Measurements from ENCODE around the gene RXYLT1.

Gene RXYLT1

GRCh38 chr12:63804746-63805145 lies 25.0 kb downstream of the RXYLT1 start:
- peaks cover 12% of the 10 kb centered on the region for H3K36me3 ChIP-seq (ENCODE audit: low read depth)
- H3K4me1 ChIP-seq (ENCODE audit: insufficient read depth, poor library complexity, severe bottlenecking), result no peaks in the 10 kb centered on the region
- no peak overlapping the region for H3K4me3 ChIP-seq (ENCODE audit: severe bottlenecking)
- H3K27me3 ChIP-seq (ENCODE audit: insufficient read depth, poor library complexity, severe bottlenecking), result no peaks in the 10 kb centered on the region
- no peaks in the 10 kb centered on the region for H3K9me3 ChIP-seq (ENCODE audit: severe bottlenecking)
- ATAC-seq (ENCODE audit: low read depth) (no peak), DNase-seq (ENCODE audit: low spot score) (no peak)
- H3K27ac ChIP-seq (ENCODE audit: poor library complexity, severe bottlenecking), result no peak overlapping the region
- TF ChIP-seq, protein P1, sequence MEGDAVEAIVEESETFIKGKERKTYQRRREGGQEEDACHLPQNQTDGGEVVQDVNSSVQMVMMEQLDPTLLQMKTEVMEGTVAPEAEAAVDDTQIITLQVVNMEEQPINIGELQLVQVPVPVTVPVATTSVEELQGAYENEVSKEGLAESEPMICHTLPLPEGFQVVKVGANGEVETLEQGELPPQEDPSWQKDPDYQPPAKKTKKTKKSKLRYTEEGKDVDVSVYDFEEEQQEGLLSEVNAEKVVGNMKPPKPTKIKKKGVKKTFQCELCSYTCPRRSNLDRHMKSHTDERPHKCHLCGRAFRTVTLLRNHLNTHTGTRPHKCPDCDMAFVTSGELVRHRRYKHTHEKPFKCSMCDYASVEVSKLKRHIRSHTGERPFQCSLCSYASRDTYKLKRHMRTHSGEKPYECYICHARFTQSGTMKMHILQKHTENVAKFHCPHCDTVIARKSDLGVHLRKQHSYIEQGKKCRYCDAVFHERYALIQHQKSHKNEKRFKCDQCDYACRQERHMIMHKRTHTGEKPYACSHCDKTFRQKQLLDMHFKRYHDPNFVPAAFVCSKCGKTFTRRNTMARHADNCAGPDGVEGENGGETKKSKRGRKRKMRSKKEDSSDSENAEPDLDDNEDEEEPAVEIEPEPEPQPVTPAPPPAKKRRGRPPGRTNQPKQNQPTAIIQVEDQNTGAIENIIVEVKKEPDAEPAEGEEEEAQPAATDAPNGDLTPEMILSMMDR (IDR thresholded peaks at IDR 0.05; ENCODE audit: poor library complexity, severe bottlenecking), result no peak

- TF ChIP-seq, protein P1 (IDR thresholded peaks at IDR 0.05; ENCODE audit: poor library complexity, severe bottlenecking), result no peak
- DNase-seq (ENCODE audit: low spot score), result no peak
- Histone ChIP-seq H3K27ac (ENCODE audit: poor library complexity, severe bottlenecking) (no peak overlapping the region), H3K36me3 (ENCODE audit: low read depth) (peaks cover 12% of the 10 kb centered on the region), H3K4me1 (ENCODE audit: insufficient read depth, poor library complexity, severe bottlenecking) (no peaks in the 10 kb centered on the region), H3K4me3 (ENCODE audit: severe bottlenecking) (no peak overlapping the region), H3K9me3 (ENCODE audit: severe bottlenecking) (no peaks in the 10 kb centered on the region), H3K27me3 (ENCODE audit: insufficient read depth, poor library complexity, severe bottlenecking) (no peaks in the 10 kb centered on the region)
- ATAC-seq (ENCODE audit: low read depth), result no peak
Measured at GRCh38 chr12:63805704-63806672, 26.3 kb downstream of the RXYLT1 start.

DNA sequence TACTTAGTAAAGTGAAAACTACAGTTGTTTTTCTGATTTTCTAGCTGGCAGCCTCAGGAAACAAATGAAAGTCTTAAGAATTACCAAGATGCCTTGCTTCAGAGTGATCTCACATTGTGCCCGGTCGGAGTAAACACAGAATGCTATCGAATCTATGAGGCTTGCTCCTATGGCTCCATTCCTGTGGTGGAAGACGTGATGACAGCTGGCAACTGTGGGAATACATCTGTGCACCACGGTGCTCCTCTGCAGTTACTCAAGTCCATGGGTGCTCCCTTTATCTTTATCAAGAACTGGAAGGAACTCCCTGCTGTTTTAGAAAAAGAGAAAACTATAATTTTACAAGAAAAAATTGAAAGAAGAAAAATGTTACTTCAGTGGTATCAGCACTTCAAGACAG lies 28.9 kb downstream of the RXYLT1 start:
- H3K9me3 ChIP-seq (ENCODE audit: severe bottlenecking), result no peaks in the 10 kb centered on the region
- peaks cover 12% of the 10 kb centered on the region for H3K36me3 ChIP-seq (ENCODE audit: low read depth)
- no peak for ATAC-seq (ENCODE audit: low read depth)
- H3K4me1 ChIP-seq (ENCODE audit: insufficient read depth, poor library complexity, severe bottlenecking), result no peaks in the 10 kb centered on the region
- DNase-seq (ENCODE audit: low spot score), result no peak
- TF ChIP-seq, protein P1 (IDR thresholded peaks at IDR 0.05; ENCODE audit: poor library complexity, severe bottlenecking), result no peak
- no peak overlapping the region for H3K4me3 ChIP-seq (ENCODE audit: severe bottlenecking)
- H3K27ac ChIP-seq (ENCODE audit: poor library complexity, severe bottlenecking), result no peak overlapping the region
- no peaks in the 10 kb centered on the region for H3K27me3 ChIP-seq (ENCODE audit: insufficient read depth, poor library complexity, severe bottlenecking)

- H3K9me3 ChIP-seq (ENCODE audit: severe bottlenecking), result no peaks in the 10 kb centered on the region
- H3K27me3 ChIP-seq (ENCODE audit: insufficient read depth, poor library complexity, severe bottlenecking), result no peaks in the 10 kb centered on the region
- H3K36me3 ChIP-seq (ENCODE audit: low read depth), result peaks cover 11% of the 10 kb centered on the region
- no peak for DNase-seq (ENCODE audit: low spot score)
- no peak overlapping the region for H3K4me3 ChIP-seq (ENCODE audit: severe bottlenecking)
- ATAC-seq (ENCODE audit: low read depth), result no peak
- H3K27ac ChIP-seq (ENCODE audit: poor library complexity, severe bottlenecking), result no peak overlapping the region
- TF ChIP-seq, protein P1 (IDR thresholded peaks at IDR 0.05; ENCODE audit: poor library complexity, severe bottlenecking), result no peak
- no peaks in the 10 kb centered on the region for H3K4me1 ChIP-seq (ENCODE audit: insufficient read depth, poor library complexity, severe bottlenecking)
Measured at GRCh38 chr12:63809566-63809965, 29.9 kb downstream of the RXYLT1 start.

- no peaks in the 10 kb centered on the region for H3K27me3 ChIP-seq (ENCODE audit: insufficient read depth, poor library complexity, severe bottlenecking)
- no peak overlapping the region for H3K27ac ChIP-seq (ENCODE audit: poor library complexity, severe bottlenecking)
- no peaks in the 10 kb centered on the region for H3K9me3 ChIP-seq (ENCODE audit: severe bottlenecking)
- no peak for DNase-seq (ENCODE audit: low spot score)
- H3K4me3 ChIP-seq (ENCODE audit: severe bottlenecking), result no peak overlapping the region
- TF ChIP-seq, protein P1 (IDR thresholded peaks at IDR 0.05; ENCODE audit: poor library complexity, severe bottlenecking), result no peak
- no peaks in the 10 kb centered on the region for H3K4me1 ChIP-seq (ENCODE audit: insufficient read depth, poor library complexity, severe bottlenecking)
- no peak for ATAC-seq (ENCODE audit: low read depth)
- no peaks in the 10 kb centered on the region; the same call in 1 of the 2 replicates for H3K36me3 ChIP-seq (ENCODE audit: low read depth)
Measured at GRCh38 chr12:63811334-63811733, 31.6 kb downstream of the RXYLT1 start.
